ENCODE data around the gene KHNYN.

DNA sequence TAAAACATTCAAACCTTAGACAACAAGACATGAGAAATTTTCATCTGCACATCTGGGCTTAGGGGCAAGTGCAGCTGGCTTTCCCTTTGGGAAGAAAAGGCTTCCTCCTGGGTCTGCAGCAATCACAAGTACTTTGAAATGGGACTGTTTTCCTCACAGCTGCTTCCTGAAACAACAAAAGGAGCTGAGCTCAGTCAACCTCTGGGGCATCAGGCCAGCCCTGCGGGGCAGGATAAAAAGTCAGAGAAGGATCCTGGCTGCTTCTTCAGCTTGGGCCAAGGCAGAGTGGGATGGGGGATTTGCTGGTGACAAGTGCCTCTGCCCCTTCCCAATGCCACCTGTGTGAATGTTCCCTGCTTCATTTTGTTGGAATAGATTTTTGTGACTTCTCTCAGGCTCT is 29.0 kb downstream of the KHNYN start:
- TF ChIP-seq POLR2AphosphoS5 (IDR thresholded peaks at IDR 0.05) = no peak
- TF ChIP-seq CTCF (IDR thresholded peaks at IDR 0.05) = no peak
- TF ChIP-seq EP300 (IDR thresholded peaks at IDR 0.05) = no peak
- TF ChIP-seq POLR2A (IDR thresholded peaks at IDR 0.05) = no peak
